CD4-positive, alpha-beta T cell treated with Interferon gamma for 1 hour (primary cell): ENCODE measurements around the gene MLPH.

Experiments used
- DNase-seq: peaks from one replicate; pipeline ENCODE4 v3.0.0-alpha.2; 2020

Gene MLPH, protein sequence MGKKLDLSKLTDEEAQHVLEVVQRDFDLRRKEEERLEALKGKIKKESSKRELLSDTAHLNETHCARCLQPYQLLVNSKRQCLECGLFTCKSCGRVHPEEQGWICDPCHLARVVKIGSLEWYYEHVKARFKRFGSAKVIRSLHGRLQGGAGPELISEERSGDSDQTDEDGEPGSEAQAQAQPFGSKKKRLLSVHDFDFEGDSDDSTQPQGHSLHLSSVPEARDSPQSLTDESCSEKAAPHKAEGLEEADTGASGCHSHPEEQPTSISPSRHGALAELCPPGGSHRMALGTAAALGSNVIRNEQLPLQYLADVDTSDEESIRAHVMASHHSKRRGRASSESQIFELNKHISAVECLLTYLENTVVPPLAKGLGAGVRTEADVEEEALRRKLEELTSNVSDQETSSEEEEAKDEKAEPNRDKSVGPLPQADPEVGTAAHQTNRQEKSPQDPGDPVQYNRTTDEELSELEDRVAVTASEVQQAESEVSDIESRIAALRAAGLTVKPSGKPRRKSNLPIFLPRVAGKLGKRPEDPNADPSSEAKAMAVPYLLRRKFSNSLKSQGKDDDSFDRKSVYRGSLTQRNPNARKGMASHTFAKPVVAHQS

DNA sequence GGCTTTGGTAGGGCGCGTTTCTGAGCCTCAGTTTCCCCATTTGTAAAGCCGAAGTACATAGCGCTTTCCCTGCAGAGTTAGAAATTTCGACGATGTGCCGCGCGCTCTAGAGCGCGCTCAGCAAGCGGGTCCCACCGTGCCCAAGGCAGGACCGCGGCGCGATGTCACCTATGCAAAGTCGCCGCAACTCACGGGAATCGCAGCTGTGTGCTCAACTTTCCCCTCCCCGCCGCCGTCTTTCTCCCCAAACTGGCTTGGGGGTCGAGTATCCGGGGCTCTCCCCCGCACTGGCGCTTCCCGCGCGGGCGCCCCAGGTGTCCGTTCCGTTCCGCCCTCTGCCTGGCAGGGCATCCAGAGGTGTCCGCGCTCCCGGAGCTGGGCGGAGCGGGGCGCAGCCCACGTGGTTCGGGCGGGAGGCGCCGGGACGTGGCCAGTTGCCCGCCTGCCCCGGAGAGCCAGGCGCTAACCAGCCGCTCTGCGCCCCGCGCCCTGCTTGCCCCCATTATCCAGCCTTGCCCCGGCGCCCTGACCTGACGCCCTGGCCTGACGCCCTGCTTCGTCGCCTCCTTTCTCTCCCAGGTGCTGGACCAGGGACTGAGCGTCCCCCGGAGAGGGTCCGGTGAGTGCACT is at the start of gene MLPH:
TSS of gene MLPH (plus strand) at position 433 of the 630 bp plus-strand sequence. CDS start 6,176 bp downstream, outside the sequence.
- no peak for DNase-seq

DNA sequence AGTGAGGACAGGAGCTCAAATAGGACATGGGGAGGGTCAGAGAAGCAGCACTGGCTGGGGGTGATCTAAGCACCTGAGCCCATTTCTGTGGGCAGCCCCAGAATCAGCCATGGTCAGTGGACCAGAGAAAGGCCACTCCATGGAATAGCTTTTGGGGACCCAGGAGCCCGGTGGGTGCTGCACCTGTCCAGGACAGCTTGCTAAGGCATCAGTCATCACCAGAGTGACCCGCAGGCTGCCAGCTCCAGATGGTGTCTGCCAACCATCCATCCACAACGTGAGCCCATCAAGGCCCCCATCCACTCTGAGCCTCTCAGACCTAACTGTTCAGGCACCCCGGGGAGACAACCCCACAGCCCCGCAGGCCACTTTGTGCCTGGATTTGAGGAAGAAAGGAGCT is 49.5 kb upstream of the MLPH start:
- DNase-seq: no peak

DNA sequence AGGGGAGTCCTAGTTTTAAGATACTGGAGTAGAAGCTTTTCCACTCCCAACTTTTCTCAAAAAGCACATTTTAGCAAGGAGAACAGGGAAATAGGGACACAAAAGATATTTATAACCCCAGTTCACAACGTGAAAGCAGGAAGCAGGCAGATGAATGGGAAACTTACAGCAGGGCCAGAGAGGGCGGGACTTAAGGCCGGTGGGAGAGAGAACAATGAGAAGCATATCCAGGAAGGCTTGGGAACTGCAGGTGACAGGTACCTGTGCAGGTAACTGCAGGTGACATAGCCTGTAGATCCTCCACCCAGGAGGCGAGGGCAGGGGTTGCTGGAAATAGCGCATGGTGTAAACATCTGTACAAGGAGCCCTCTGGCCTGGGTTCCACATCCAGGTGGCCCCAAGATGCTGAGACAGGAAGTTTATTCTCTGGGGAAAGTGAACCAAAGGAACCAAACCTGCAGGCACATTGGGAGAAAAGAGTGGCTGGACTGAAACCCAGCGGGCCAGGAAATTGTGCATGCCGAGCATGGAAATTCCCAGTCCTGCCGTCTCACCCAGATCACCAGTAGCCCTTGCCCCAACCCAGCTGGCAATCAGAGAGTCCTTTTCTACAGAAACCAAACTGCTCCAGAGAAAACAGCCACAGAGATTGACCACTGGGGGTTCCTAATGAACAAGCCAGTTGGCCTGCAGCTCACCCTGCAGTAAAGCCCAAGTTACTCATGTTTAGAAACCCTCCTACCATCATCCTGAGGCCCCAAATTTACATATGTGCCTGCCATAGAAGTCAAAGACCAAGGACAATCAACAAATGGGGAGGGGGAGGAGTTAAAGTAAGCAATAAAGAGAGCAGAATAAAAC is 48.7 kb upstream of the MLPH start:
- no peak for DNase-seq

DNA sequence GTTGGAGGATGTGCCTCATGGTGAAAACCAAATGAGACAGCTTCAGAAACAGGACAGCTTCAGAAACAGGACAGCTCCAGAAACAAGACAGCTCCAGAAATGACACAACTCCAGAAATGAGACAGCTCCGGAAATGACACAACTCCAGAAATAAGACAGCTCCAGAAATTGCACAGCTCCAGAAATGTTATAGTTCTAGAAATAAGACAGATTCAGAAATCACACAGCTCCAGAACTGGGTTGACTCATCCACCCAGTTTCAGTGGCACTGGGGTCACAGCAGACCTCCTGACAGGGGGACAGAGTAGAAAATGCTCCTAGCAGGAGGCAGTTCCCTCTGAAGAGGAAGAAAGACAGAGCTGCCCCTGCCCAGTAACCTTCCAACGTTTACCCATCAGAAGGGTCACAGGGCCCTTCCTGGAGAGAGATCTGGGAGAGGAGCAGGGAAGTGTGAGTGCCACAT is 46.2 kb upstream of the MLPH start:
- no peak for DNase-seq

DNA sequence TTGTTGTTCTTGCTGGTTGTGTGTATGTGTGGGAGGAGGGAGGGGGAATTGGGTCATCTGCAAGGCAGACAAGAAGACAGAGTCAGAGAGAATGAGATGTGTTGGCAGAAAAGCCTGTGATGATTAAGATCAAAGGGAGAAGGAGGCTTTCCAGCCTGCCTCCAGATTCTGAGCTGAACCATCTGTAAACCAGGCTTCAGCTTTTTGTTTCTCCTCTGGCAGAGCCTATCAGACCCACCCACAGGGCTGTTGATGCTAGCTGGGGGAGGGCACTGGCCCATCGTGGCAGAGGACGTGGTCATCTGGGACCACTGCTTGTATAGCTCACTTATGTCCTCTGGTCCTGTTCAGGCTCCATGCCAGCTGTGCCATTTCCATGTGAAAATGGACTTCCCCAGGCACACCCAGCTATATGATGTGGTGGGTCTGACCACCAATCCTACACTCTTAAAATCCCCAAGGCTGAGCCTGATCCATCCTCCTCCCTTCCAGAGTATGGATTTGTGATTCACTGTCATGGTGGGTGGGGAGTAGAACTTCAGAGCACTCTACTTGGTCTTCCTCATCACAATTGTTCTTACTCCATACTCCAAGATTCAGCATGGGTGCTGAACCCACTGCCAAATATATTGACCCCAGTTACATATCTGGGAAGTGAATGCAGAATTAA is 45.3 kb upstream of the MLPH start:
- no peak for DNase-seq

DNA sequence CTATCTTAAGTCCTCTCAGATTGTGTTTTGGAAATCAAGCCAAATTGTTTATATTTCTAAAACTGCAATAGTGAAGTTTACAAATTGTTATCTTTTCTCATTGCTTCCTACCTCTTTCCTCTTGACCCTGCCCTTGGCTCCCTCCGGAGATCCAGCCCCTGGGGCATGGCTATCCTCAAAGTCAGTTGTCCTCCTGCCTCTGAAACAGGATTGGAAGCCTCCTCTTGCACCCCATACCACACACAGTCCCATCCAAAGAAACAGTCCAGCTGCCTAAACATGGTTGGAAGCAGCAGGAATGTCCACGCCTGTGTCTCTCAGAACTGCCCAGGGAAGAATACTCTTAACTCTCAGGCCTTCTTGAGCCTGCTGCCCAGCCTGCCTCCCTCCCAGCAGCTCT is 43.0 kb upstream of the MLPH start:
- no peak for DNase-seq

DNA sequence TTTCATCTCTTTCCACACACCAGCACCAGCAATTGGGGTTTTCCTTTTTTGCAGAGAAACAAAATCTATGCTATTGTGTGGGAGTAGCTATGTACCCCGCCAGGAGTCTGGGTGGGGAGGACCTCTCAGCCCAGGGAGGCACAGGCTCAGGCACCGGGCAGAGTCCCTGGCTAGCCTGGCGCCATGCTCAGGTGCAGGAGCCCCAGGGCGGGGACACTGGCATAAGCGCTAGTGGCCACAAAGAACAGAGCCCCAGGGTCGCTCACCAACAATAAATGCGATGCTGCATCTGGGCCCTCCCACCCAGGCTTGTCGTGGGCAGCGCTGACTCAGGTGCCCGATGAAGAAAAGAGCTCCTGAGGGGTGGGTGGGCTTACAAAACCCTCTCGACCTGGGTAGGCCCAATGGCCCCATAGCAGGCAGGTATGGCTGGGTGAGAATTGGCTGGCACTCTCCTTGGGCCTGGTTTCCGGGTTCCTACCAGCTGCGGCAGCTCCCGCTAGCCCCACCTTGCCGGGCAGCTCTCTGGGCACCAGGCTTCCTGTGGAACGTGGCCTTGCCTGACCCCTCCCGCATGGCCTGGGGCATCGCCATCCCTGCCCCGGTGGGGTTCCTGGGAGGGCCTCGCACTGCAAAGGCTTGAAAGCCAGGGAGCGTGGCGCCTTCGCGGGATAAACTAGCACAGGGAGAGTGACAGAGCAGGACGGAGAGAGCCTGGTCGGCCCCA is 41.3 kb upstream of the MLPH start:
- DNase-seq: no peak

DNA sequence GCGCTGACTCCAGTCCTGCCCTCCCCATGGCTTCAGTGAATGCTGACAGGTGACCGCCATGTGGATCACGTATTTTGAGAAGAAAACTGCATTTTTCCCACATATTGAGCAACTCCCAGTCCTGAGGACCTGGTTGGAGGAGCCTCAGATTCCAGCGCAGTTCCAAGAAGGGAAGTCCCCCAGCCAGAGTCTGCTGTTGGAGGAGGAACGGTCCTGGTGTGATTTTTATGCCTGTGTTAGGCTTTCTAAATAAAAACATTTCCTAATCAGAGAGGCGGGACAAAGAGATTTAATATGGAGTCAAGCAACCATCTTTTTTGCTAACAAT is 40.7 kb upstream of the MLPH start:
- DNase-seq: no peak

DNA sequence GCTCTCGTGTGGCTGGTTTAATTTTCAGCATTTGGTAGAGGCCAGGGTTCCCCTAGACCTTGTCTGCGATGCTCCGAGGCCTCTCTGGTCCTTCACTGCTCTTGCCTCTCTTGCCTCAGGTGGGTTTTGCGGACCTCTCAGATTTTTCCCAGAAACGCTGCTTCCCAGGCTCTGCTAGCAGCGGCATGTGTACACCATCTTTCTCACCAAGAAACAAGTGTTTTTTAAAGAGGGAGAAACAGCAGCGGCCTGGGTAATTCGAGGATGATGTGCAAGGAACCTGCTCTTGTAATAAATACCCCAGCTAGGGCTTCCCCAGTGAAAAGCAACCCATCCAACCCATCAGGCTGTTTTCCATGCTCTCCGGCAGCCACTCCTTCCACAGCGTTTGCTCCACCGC is 39.6 kb upstream of the MLPH start:
- DNase-seq: no peak

DNA sequence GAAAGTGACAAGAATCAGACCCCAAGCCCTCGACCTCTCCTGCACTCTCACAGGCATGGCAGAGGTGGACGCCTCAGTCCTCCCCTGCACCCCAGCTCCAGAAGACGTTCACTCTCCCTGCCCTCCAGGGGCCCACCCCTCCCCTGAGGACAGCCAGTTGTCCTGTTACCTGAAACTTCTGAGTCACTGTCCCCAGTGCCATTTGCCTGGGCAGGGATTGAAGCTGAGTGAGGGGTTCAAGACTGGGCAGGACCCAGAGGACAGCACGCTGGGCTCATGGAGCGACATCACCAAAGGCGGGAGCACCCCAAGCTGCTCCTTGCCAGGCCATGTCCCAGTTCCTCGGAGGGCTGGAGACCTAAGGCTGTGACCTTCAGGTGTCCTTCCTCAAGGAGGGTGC is 38.9 kb upstream of the MLPH start:
- no peak for DNase-seq

DNA sequence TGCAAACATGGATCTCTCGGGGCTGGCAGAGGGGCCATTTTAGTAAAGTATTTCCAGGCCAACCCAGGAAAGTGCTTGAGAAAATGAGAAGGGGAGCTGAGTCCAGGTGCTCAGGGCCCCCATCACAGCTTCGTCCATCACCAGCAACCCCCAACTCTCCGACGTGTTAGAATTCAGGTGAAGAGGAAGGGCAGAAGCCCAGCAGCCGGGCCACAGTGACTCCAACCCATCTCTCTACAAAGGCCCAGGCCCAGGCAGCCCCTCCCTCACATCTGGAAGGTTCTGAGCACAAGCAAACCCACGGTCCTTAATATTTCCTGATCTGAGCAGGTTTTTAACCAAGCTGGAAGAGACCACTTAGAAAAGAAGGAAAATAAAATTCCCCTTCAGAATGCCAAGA is 38.4 kb upstream of the MLPH start:
- DNase-seq: no peak

DNA sequence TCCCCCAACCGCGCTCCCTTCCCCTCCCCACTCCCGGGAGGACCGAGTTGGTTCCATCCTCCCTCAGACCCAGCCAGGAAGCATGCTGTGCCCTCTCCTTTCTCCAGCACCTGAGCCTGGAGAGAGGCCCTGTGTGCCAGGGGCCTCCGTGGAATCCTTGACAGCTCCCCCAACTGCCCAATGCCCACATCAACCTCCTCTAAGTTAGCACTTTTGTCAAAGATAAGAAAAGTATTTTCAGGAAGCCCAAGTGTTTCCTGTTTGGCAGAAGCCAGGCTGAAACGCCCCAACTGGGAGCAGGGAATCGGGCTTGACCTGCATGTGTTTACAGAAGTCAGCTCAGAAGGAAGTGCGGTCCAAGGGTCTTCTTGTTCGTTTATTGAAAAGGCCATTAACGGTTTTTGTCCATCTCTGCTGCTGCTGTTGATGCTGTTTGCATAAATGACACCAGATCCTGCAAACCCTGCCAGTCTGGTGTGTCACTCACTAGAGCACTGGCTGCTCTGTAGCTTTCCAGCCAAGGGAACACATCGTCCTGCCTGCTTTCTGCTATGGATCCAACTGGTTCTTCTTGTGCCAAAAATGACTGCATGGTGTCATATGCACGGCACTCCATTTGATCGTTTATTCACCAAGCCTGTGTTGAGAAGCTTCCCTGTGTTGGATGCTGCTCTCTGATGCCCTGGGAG is 37.7 kb upstream of the MLPH start:
- no peak for DNase-seq

DNA sequence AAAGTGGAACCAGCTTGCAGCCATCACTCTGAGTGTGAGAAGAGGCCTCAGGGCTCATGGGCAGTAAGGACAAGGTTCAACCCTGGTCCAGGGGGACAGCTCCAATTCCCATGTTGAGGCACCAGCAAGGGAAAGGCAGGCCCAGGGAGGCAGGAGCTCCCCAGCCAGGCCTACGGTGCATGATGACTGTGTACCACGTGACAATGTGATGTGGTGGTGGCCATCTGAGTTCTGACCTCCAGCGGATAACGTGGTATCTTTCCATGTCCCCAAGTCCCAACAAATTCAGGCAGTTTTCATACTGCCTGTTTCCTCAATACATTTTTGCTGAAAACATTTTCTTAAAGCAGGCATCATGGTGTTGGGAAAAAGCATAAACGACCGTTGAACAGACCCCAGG is 36.9 kb upstream of the MLPH start:
- DNase-seq: no peak

DNA sequence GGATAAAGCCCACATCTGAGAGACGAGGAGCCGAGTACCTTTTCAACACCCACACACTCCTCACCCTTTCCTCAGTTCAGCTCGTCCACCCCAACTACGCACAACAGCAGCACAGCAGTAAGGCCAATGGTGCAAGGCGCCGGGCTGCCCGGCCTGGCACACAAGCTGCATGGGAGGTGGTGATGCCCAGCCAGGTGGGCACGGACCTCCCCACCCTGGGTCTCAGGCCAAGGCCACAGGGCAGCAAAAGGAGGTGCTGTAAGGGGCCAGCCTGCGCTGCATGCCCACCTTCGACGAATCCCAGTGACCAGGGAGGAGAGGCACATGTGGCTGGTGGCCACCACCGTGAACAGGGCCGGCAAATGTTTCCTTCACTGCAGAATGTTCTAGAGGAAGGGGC is 36.5 kb upstream of the MLPH start:
- no peak for DNase-seq

DNA sequence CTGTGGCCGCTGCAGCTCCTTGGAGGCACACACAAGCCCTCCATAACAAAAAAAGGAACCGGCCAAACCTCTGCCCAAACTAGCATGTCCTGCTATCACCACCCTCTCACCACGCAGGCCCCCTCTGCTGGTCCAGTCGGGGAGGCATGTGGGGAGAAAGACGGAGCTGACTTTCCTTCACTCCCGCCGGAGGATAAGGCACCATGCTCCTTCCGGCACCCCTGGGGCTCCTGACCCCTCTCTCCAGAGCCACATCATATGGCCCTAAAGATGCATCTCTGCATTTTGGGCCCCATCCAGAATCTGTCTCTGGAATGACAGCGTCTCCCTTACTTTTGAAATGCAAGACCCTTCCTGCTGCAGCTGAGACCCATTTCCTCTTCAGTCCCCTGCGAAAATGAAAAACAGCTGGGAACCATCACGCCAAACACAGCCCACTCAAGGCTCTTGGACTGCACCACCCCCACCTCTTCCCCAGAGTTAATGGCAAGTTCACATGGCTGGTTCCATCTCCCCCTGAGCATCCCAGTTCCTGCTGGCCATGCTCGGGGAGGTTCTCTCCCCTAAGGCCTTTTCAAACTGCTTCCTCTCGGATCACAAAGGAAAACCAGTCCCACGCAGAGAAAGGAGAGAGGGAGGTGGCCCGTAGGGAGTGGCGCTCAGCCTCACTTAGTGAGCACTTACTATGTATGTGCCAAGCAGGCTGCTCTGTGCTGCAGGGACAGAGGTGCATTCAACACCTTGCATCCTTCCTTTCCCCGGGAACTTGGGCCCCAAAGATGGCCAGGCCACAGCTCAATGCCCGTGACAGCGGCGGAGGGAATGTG is 35.2 kb upstream of the MLPH start:
- no peak for DNase-seq

DNA sequence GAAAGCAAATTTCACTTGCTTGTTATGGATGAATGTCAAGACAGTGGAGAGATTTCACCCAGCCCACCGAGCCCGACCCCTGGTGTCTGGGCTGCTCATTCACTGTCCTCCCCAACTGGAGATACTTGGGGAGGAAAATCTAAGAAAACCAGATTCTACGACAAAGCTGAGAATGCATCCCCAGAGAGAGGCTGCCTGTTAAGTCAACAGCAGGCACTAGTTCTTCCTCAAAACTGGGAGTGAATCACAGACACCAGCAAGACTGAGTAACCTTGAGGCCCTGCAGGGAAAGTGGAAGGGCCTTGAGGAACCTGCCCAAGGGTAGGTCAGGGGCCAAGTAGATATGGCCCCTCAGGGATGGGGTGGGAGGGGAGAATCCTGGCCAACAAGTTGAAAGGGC is 34.2 kb upstream of the MLPH start:
- no peak for DNase-seq

DNA sequence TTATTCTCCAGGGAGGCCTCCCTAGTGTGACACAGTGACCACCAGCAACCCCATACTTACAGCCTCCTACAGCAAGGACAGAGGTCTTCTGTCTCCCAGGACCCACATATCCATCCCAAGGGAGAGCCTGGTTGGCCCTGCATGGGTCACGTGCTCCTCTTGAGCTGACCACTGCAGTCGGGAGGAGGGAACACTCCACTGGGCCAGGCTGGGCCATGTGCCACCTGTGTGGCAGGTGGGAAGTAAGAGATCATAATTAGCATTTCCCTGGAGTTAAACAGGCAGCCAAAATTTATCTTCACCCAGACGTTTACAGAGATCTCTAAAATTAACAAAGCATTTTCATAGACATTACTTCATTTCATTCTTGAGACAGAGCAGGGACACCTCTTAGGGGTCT is 33.4 kb upstream of the MLPH start:
- no peak for DNase-seq

DNA sequence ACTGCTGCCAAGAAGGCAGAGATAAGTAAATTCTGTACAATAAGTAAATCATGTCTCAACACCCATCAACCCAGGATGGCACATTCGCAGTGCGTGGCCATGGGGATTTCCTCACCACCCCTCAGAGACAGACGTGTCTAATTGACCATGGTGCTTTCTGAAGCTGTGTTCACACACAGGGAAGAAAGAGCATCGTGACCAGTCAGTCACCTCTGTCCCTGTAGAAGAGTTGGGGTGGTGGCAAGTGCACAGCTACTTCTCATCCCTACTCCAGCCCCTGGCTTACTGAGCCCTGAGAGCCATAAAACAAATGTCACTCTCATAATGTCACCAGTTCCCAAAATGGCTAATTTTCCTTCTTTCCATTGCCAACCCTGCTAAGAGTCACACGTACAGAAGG is 31.3 kb upstream of the MLPH start:
- DNase-seq: no peak

DNA sequence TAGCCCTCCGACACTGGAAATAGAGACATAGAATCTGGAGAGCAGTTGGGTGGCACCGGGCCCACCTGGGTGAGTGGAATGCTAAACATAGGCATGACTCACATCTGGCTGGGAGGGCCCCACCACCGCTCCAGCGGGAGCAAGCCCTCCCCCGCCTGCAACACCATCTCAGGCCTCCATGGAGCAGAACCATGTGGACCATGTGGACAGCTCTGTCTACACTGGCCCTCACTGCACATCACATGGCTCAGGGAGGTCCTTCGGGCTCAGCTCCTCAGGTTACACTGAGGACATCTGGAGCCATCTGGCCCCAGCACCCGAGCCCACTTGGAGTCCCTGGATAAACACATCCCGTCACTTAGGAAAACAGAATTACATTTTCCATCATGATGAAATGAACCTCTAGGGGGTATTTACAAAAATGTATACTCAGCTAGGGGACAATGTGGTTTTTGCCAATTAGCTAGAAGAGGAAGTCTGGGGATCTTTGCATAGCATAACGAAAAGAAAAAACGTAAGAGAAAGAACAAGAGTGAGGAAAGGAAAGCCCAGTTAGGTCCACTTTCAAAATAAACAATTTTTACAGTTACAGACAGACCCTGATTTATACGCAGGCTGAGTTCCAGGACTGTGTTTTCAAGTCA is 30.7 kb upstream of the MLPH start:
- no peak for DNase-seq

DNA sequence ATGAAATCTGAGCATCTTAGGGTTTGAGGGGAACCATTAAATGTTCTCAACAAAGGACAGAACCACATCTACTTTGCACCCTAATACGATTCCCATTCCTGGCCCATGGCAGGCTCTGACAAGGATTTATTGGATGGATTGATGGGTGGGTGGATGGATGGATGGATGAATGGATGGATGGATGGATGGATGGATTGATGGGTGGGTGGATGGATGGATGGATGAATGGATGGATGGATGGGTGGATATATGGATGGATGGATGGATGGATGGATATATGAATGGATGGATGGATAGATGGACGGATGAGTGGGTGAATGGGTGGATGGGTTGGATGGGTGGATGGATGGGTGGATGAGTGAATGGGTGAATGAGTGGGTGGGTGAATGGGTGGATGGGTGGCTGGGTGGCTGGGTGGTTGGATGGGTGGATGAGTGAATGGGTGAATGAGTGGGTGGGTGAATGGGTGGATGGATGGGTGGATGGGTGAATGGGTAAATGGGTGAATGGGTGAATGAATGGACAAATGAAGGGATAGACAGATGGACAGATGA is 29.6 kb upstream of the MLPH start:
- DNase-seq: no peak
